Pancreas (tissue), 10 donors: Measurements from ENCODE around the gene PDSS1. TPM values are rescaled to one million over a fixed set of nuclear protein-coding genes. Genes with fewer than 3 reads are reported as not detected.
"Not testable (repeated sequence)": the region's sequence is repeated elsewhere in the genome, so short reads cannot be mapped to it uniquely, and the experiment has no call there.

Experiments
- ATAC-seq, 4 donors: fragments of 200-7000 bp; cut with Tn5 transposase; one replicate each; pipeline versions ENCODE4 v1.8.0 to v1.9.1; 2020; ENCODE audit warnings: mild to moderate bottlenecking in 4 of 4, moderate library complexity in 4 of 4
- DNase-seq, 6 donors: peaks; one replicate each; pipeline ENCODE4 v3.0.0-alpha.2; 2020
- FAIRE-seq: peaks from 2 replicates; lab custom pipeline; 2012; peaks lifted over from hg19 to GRCh38; lab: Jason Lieb, UNC
- H3K27ac ChIP-seq, 4 donors: fragments of 200-600 bp; sonication (generic); 1 replicate in 3 of 4; 2 replicates in 1 of 4; pipeline versions ENCODE4 v1.5.0 to v1.8.0; 2020
- H3K27me3 ChIP-seq, 4 donors: fragments of 200-600 bp; one replicate each; pipeline ENCODE4 v1.8.0; 2021
- H3K36me3 ChIP-seq, 3 donors: fragments of 200-600 bp; sonication (generic) in 1 of 3; one replicate each; pipeline versions ENCODE4 v1.5.0 to v1.8.0; 2020 to 2021
- H3K4me1 ChIP-seq, 3 donors: fragments of 200-600 bp; one replicate each; pipeline ENCODE4 v1.8.0; 2021
- H3K4me3 ChIP-seq, 4 donors: fragments of 200-600 bp; sonication (generic) in 2 of 4; one replicate each; pipeline versions ENCODE4 v1.5.0 to v1.8.0; 2020 to 2021
- H3K9me3 ChIP-seq, 4 donors: fragments of 200-600 bp; one replicate each; pipeline ENCODE4 v1.8.0; 2021
- WGBS, 2 donors: extraction: QIAGEN DNeasy Blood & Tissue Kit; methylation state at CpG; one replicate each; pipeline ENCODE4 v1.1.7; 2013; 5-methylcytosine and 5-hydroxymethylcytosine counted together
- intact Hi-C, 3 donors: fragments of 100-400 bp; cut with DNase I; formaldehyde crosslinking; loops; one replicate each; pipeline versions ENCODE4 v1.11.1 to v1.14.2; 2022
- polyA plus RNA-seq, 2 donors: library from polyadenylated mRNA; stranded (reverse); fragments of 200-250 nt; gene quantifications; one replicate each; pipeline ENCODE4 v1.2.3, GENCODE V29; 2013
- total RNA-seq, 6 donors: library from RNA; stranded (reverse); fragmentation: NEBNext Ultra II Directional in 4 of 6; extraction: Animal tissue kit (Norgen Biotek cat#: 25700) in 4 of 6; gene quantifications; one replicate each; pipeline versions ENCODE4 v1.2.1 to v1.2.4, GENCODE V29; 2021 to 2023
- TF ChIP-seq, protein P1 (sequence below), 4 donors: fragments of 200-600 bp; sonication (generic) in 3 of 4; IDR thresholded peaks; one replicate each; pipeline versions ENCODE4 v1.5.0 to v1.8.0; 2021; ENCODE audit warnings: antibody characterized with exemption in 4 of 4
- donor health status: healthy with polysubstance abuse.
- donor health status: DM: no; HTN: no; CAD: no; lungs with moderate emphysema.
- donor health status: DM: no; HTN: no; CAD: no.
- donor health status: control.
- donor health status: control.
- donor health status: Bipolar disorder and iron deficiency.
- donor health status: DM: yes; HTN: yes; CAD: no.
- donor health status: DM: no; HTN: no; CAD: no.
- donor health status: DM: no; HTN: no; CAD: no.
- donor health status: DM: yes; HTN: yes; CAD: no.

The PDSS1 gene
- total and polyA plus RNA-seq, 8 donors, result 0.69 to 3.1 (median 1.8) TPM

DNA sequence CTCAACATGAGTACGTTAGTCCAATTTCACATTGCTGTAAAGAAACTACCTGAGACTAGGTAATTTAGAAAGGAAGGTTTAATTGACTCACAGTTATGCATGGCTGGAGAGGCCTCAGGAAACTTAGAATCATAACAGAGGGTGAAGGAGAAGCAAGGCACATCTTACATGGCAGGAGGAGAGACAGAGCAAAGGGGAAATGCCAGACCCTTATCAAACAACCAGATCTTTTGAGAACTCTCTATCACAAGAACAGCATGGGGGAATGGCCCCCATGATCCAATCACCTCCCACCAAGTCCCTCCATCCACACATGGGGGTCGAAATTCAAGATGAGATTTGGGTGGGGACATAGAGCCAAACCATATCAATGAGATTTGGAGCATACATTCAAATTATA lies 34.6 kb upstream of the PDSS1 start:
- 49 to 68% methylated on average over 2 of the region's 2 CpGs for WGBS, 2 donors
- FAIRE-seq (no peak), ATAC-seq (no peak), DNase-seq (no peak)
- H3K27me3 ChIP-seq, result no peaks in the 10 kb centered on the region
- no peaks in the 10 kb centered on the region for H3K36me3 ChIP-seq
- H3K9me3 ChIP-seq, result no peaks in the 10 kb centered on the region
- TF ChIP-seq, protein P1, sequence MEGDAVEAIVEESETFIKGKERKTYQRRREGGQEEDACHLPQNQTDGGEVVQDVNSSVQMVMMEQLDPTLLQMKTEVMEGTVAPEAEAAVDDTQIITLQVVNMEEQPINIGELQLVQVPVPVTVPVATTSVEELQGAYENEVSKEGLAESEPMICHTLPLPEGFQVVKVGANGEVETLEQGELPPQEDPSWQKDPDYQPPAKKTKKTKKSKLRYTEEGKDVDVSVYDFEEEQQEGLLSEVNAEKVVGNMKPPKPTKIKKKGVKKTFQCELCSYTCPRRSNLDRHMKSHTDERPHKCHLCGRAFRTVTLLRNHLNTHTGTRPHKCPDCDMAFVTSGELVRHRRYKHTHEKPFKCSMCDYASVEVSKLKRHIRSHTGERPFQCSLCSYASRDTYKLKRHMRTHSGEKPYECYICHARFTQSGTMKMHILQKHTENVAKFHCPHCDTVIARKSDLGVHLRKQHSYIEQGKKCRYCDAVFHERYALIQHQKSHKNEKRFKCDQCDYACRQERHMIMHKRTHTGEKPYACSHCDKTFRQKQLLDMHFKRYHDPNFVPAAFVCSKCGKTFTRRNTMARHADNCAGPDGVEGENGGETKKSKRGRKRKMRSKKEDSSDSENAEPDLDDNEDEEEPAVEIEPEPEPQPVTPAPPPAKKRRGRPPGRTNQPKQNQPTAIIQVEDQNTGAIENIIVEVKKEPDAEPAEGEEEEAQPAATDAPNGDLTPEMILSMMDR (IDR thresholded peaks at IDR 0.05), result no peak
- no peak overlapping the region for H3K27ac ChIP-seq
- intact Hi-C loops, result no loop called here
- H3K4me1 ChIP-seq, result no peaks in the 10 kb centered on the region
- H3K4me3 ChIP-seq, result no peak overlapping the region

DNA sequence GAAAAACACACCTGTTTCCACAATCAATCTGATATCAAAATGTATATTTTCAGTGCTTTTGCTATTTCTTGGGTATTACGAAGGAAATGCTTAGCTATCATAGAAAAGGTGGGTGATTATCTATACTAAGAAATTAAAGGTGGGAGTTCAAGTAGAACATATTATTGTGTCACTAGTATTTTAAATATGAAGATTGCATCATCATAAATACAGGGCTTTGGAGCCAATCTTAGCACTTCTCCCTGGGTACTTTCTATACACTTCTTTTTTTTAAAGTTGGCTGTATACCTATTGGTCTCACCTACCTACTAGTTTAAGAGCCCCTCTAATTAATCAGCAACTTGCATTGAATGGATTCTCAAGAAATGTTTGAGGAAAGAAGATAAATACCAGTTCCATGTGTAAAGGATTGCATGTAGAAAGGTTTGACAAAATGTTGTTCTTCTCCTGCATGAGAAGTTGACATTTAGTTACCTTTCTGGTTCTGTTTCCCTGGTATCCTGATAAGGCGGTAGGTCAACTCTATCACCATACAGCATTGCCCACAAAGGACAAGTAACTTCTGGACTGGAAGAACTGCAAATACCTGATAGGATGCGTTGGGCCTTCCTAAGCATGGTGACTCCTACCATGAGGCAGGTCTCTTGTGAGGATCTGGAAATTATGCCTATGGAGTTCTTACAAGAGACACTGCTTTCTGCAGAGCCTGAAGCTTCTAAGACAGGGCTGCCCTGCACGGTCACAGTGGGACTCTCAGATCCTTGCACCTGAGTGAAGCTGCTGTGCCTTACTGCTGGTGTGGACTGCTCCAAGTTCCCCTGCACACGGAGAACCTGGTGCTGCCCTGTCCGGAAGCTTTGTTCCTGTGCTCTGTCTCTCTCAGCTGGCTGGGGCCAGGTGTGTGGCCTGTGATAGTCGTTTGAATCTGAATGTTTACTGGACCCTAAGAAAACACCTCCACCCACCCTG lies 32.1 kb upstream of the PDSS1 start:
- 57 to 67% methylated on average over 7 of the region's 7 CpGs for WGBS, 2 donors
- H3K9me3 ChIP-seq, result no peaks in the 10 kb centered on the region
- no peak for FAIRE-seq

DNA sequence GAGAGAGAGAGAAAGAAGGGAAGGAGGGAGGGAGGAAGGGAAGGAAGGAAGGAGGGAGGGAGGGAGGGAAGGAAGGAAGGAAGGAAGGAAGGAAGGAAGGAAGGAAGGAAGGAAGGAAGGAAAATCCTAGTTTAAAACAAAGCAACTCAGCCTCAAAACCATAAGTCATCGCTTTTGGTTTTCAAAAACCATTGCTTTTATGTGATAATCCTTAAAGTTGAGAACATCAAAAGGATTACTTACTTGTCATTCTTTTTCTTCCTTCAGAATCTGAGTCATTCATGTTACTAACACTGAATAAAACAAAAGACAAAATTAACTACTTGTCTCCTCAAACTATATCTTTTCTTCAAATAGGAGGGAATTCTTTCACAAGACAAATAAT lies 21.6 kb upstream of the PDSS1 start:
- FAIRE-seq (no peak), ATAC-seq (no peak), DNase-seq (no peak)
- intact Hi-C loops, result no loop called here
- H3K27ac ChIP-seq, result no peak overlapping the region
- 92 to 93% methylated on average over 1 of the region's 1 CpG for WGBS, 2 donors
- H3K36me3 ChIP-seq, result no peaks in the 10 kb centered on the region
- no peaks in the 10 kb centered on the region for H3K4me1 ChIP-seq
- peaks cover 0 to 3% (median 0%) of the 10 kb centered on the region in 4 donors for H3K27me3 ChIP-seq
- TF ChIP-seq, protein P1 (IDR thresholded peaks at IDR 0.05), result no peak
- no peak overlapping the region for H3K4me3 ChIP-seq
- H3K9me3 ChIP-seq, result no peaks in the 10 kb centered on the region

More for the DNA sequence above, 32.1 kb upstream of the PDSS1 start:
- ATAC-seq (no peak), DNase-seq (no peak)
- H3K27me3 ChIP-seq, result no peaks in the 10 kb centered on the region
- H3K36me3 ChIP-seq, result no peaks in the 10 kb centered on the region
- intact Hi-C loops, result no loop called here
- TF ChIP-seq, protein P1 (IDR thresholded peaks at IDR 0.05), result no peak
- H3K4me3 ChIP-seq, result no peak overlapping the region
- no peaks in the 10 kb centered on the region for H3K4me1 ChIP-seq
- no peak overlapping the region for H3K27ac ChIP-seq

DNA sequence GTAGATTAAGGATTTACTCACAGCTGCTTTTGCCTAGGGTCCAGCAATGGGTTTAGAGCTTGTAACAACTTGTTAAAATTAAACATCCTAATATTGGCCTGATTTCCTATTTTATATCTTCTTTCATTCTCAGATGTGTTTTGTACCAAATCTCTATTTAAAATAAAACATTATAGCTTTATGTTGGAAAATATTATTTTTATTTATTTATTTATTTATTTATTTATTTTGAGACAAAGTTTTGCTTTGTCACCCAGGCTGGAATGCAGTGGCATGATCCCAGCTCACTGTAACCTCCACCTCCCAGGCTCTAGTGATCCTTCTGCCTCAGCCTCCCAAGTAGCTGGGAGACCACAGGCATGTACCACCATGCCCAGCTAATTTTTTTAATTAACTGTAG lies 17.9 kb upstream of the PDSS1 start:
- Histone ChIP-seq H3K4me3 (no peak overlapping the region), H3K27ac (no peak overlapping the region), H3K4me1 (no peaks in the 10 kb centered on the region), H3K36me3 (no peaks in the 10 kb centered on the region), H3K9me3 (no peaks in the 10 kb centered on the region), H3K27me3 (peaks cover 0 to 3% (median 0%) of the 10 kb centered on the region in 4 donors)
- ATAC-seq (no peak), DNase-seq (no peak), FAIRE-seq (no peak)
- intact Hi-C loops, result no loop called here
- TF ChIP-seq, protein P1 (IDR thresholded peaks at IDR 0.05), result no peak

DNA sequence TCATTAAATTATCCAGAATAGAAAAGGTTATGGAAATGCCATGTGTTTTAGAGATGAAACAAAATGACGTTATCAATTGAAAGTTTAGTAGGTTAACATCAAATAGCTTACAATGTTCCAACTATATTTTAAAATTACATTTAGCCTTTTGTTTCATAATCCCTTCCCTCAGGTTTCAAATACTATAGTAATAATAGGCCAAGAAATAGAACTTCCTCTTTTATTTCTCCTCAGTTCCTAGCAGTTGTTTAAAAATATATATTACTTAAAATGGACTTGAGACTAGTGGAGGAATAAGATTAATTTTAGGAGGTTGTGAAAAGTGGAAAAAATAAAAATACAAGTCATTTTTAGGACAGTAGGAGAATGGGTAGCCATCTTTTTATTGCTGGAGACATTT lies 16.4 kb upstream of the PDSS1 start:
- no peak overlapping the region for H3K27ac ChIP-seq
- H3K4me1 ChIP-seq, result no peaks in the 10 kb centered on the region
- TF ChIP-seq, protein P1 (IDR thresholded peaks at IDR 0.05), result no peak
- ATAC-seq, result no peak
- no peak overlapping the region for H3K4me3 ChIP-seq
- peak; percentile 68 for FAIRE-seq
- H3K27me3 ChIP-seq, result peaks cover 0 to 3% (median 0%) of the 10 kb centered on the region in 4 donors
- no peaks in the 10 kb centered on the region for H3K9me3 ChIP-seq
- no peaks in the 10 kb centered on the region for H3K36me3 ChIP-seq
- no peak for DNase-seq
- intact Hi-C loops, result no loop called here
- WGBS, 2 donors, result 75 to 77% methylated on average over 1 of the region's 1 CpG

DNA sequence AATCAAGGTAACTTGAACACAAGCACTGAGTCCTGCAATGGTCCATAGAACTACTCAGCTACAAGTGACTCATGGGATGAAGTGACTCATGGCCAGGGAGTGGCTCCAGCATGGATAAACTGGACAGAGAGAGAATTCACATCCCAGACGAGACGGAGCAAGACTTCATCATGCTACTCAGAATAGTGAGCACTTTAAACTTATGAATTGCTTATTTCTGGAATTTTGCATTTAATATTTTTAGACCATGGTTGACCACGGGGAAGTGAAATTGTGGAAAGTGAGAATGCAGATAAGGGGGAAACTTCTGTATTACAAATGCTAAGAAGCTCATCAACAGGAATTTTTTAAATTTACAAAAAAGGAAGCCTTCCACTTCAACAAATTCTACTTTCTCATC lies 15.5 kb upstream of the PDSS1 start:
- H3K27me3 ChIP-seq, DNase-seq, H3K4me1 ChIP-seq, H3K9me3 ChIP-seq, H3K4me3 ChIP-seq, H3K36me3 ChIP-seq, intact Hi-C loops, H3K27ac ChIP-seq: not testable (repeated sequence)
- 46 to 54% methylated on average over 3 of the region's 3 CpGs for whole genome bisulfite sequencing, 2 donors
- FAIRE-seq (peak; percentile 13), ATAC-seq (peak in 2 of 4 donors; percentile 43 to 67)
